Mucosa of descending colon (tissue), 3 donors: ENCODE data around the gene GJB3. TPM values are rescaled to one million over a fixed set of nuclear protein-coding genes. Genes with fewer than 3 reads are reported as not detected.

Experiments
- ATAC-seq: fragments of 200-7000 bp; cut with Tn5 transposase; one replicate; pipeline ENCODE4 v1.9.1; 2020; ENCODE audit warnings: mild to moderate bottlenecking, moderate library complexity
- DNase-seq, 3 donors: peaks; one replicate each; pipeline ENCODE4 v3.0.0-alpha.2; 2020
- H3K36me3 ChIP-seq: fragments of 200-600 bp; one replicate; pipeline ENCODE4 v1.8.0; 2021; ENCODE audit warnings: low read depth, mild to moderate bottlenecking
- H3K4me1 ChIP-seq: fragments of 200-600 bp; one replicate; pipeline ENCODE4 v1.8.0; 2021; ENCODE audit warnings: low read depth, mild to moderate bottlenecking
- H3K4me3 ChIP-seq: fragments of 200-600 bp; one replicate; pipeline ENCODE4 v1.8.0; 2021; ENCODE audit warnings: mild to moderate bottlenecking
- H3K9me3 ChIP-seq: fragments of 200-600 bp; one replicate; pipeline ENCODE4 v1.8.0; 2021; ENCODE audit warnings: mild to moderate bottlenecking
- CTCF ChIP-seq: fragments of 200-600 bp; IDR thresholded peaks from one replicate; pipeline ENCODE4 v1.8.0; 2022; ENCODE audit warnings: antibody characterized with exemption, mild to moderate bottlenecking
- intact Hi-C, 2 donors: fragments of 100-400 bp; cut with DNase I in 1 of 2; cut with micrococcal nuclease in 1 of 2; formaldehyde crosslinking; loops; one replicate each; pipeline versions ENCODE4 v1.11.0 to v1.11.1; 2022; cut with DNase I, micrococcal nuclease
- total RNA-seq, 3 donors: library from RNA; stranded (reverse); fragmentation: NEBNext Ultra II Directional in 2 of 3; extraction: Animal tissue kit (Norgen Biotek cat#: 25700) in 2 of 3; gene quantifications; one replicate each; pipeline versions ENCODE4 v1.2.1 to v1.2.4, GENCODE V29; 2021 to 2023
- donor health status: DM: no; HTN: no; CAD: no; lungs with moderate emphysema.
- donor health status: DM: no; HTN: no; CAD: no.
- donor health status: DM: no; HTN: yes; CAD: no.

The GJB3 gene
- total RNA-seq, 3 donors from 2014 or later, result 2.7 to 6.1 (median 4.5) TPM

- no peak for ATAC-seq
- intact Hi-C loops, result no loop called here
Observed at GRCh38 chr1:34790985-34791384, 10.0 kb downstream of the GJB3 start.

DNA sequence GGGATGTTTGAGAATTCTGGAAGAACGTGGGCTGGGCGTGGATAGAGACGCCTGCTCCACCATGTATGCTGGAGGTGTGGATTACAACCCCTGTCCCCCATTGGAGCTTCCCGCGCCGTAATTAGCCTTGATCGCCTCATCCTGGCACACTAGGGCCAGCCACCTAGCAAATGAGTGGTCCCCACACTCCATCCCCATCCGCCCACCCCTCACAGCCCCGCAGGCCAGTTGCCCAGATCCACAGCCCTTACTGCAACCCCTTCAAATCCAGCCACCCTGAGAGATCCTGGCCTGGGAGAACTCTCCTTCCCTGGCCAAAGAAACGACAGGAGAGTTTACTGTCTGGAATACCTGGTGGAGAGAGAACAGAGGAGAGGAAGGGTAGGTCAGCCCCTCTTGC is 11.4 kb downstream of the GJB3 start:
- ATAC-seq, result no peak
- DNase-seq, result no peak
- Histone ChIP-seq H3K36me3 (no peaks in the 10 kb centered on the region), H3K4me3 (no peak overlapping the region), H3K9me3 (no peaks in the 10 kb centered on the region), H3K4me1 (no peaks in the 10 kb centered on the region)
- no peak for TF ChIP-seq CTCF
- intact Hi-C loops, result no loop called here

More at GRCh38 chr1:34790985-34791384, 10.0 kb downstream of the GJB3 start:
- Histone ChIP-seq H3K4me1 (peaks cover 10% of the 10 kb centered on the region), H3K9me3 (no peaks in the 10 kb centered on the region), H3K36me3 (no peaks in the 10 kb centered on the region), H3K4me3 (no peak overlapping the region)
- no peak for DNase-seq
- TF ChIP-seq CTCF, result no peak

- TF ChIP-seq CTCF, result no peak
- Histone ChIP-seq H3K36me3 (no peaks in the 10 kb centered on the region), H3K4me3 (no peak within 1 kb of the TSS), H3K4me1 (no peaks in the 10 kb centered on the region), H3K9me3 (no peaks in the 10 kb centered on the region)
- intact Hi-C loops, result no loop called here
- no peak for ATAC-seq
- no peak for DNase-seq
Observed at GRCh38 chr1:34792868-34793727, 12.1 kb downstream of the GJB3 start, which contains the start of gene GJA4. TSS of gene GJA4 (plus strand) at chr1:34792999. CDS start at chr1:34794214, 1,215 bp downstream.

DNA sequence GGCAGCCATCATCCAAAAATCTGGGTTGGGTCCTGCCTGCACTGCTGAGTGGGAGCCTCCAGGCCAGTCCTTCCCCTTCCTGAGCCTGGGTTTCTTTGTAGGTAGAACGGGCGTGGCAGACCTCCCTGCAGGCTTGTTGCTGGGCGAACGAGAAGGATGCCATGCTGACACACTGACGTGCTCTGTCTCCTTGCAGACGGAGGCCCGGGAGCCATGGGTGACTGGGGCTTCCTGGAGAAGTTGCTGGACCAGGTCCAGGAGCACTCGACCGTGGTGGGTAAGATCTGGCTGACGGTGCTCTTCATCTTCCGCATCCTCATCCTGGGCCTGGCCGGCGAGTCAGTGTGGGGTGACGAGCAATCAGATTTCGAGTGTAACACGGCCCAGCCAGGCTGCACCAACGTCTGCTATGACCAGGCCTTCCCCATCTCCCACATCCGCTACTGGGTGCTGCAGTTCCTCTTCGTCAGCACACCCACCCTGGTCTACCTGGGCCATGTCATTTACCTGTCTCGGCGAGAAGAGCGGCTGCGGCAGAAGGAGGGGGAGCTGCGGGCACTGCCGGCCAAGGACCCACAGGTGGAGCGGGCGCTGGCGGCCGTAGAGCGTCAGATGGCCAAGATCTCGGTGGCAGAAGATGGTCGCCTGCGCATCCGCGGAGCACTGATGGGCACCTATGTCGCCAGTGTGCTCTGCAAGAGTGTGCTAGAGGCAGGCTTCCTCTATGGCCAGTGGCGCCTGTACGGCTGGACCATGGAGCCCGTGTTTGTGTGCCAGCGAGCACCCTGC is 13.2 kb downstream of the GJB3 start:
- no peak for ATAC-seq

DNA sequence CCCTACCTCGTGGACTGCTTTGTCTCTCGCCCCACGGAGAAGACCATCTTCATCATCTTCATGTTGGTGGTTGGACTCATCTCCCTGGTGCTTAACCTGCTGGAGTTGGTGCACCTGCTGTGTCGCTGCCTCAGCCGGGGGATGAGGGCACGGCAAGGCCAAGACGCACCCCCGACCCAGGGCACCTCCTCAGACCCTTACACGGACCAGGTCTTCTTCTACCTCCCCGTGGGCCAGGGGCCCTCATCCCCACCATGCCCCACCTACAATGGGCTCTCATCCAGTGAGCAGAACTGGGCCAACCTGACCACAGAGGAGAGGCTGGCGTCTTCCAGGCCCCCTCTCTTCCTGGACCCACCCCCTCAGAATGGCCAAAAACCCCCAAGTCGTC is 13.8 kb downstream of the GJB3 start:
- H3K4me1 ChIP-seq, result no peaks in the 10 kb centered on the region
- ATAC-seq (no peak), DNase-seq (no peak)
- H3K36me3 ChIP-seq, result no peaks in the 10 kb centered on the region
- no peaks in the 10 kb centered on the region for H3K9me3 ChIP-seq
- intact Hi-C loops, result no loop called here
- TF ChIP-seq CTCF, result no peak
- no peak overlapping the region for H3K4me3 ChIP-seq

More for the DNA sequence above, 13.2 kb downstream of the GJB3 start:
- no peaks in the 10 kb centered on the region for H3K9me3 ChIP-seq
- H3K4me3 ChIP-seq, result no peak overlapping the region
- no peaks in the 10 kb centered on the region for H3K36me3 ChIP-seq
- intact Hi-C loops, result no loop called here
- no peak for DNase-seq
- no peak for TF ChIP-seq CTCF
- H3K4me1 ChIP-seq, result no peaks in the 10 kb centered on the region
